Activated CD4-positive, alpha-beta T cell treated with anti-CD3 and anti-CD28 coated beads, Interleukin-2, amount 50 U/mL, for 1 hour (primary cell): ENCODE measurements around the gene CDCP2.
"Not testable (repeated sequence)": the region's sequence is repeated elsewhere in the genome, so short reads cannot be mapped to it uniquely, and the experiment has no call there.

ENCODE experiments used
- DNase-seq: peaks from one replicate; pipeline ENCODE4 v3.0.0-alpha.2; 2020

The CDCP2 gene

DNA sequence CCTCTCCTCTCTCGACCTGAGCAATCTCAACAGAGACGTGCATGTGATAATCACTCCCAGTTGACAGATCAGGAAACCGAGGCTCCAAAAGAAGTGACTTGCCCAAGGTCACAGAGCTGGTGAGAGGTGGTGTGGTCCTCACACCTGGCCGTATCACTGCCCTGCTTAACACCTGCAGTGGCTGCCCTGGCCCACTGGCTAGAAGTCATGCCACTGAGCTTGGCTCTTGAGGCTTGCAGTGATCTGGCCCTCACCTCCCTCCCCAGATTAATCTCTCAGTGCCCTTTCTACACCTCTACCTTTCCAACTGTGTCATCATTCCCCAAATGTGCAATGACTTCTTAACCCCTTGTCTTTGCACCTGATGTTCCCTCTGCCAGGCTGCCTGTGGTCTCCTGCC is 38.8 kb downstream of the CDCP2 start:
- DNase-seq = no peak

DNA sequence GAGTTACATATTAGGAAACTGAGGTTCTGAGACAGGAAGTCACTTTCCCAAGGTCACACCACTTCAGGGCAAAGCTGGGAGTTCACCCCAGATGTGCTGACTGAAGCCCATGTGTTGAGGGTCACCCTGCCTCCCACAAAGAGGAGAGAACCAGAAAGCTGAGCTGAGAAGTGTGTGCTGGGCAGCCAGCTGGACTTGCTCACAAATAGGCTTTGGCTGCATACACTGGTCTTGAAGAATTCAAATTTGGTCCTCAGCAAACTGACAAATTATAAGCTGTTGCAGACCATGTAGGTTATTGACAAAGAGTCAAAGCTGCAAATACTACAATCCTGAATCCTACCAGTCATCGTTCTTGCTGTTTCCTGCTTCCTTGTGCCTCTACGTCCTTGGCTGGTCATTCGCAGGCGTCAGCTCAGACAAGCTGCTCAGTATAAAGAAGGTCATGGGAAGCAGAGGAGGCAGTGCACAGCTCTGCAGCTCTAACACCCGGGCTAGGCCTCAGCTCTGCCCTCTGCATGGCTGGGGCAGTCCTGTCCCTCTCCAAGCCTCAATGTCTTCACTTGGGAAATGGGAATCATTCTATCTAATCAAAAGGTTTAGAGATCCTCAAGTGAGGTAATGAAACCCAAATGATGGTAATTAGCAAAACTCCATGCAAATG is 40.0 kb downstream of the CDCP2 start:
- no peak for DNase-seq

GRCh38 chr1:54112027-54112426 is 40.8 kb downstream of the CDCP2 start:
- no peak for DNase-seq

DNA sequence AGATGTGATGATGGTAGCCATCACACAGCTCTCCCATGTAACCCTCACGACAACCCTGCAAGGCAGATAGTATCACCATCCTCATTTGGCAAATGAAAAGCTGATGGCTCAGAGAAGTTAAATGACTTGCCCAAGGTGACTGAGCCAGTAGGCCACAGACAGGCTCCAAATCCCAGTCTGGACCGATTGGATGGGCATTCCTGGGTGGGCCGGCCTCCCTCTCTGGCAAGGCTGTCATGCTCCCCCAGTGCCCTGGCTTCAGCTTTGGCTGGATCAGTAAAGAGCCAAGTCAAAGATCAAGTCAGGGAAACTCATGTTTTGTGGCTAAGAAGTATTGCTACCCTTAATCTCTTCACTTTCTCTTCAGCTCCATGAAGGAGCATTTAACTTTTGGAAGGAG is 41.2 kb downstream of the CDCP2 start:
- no peak for DNase-seq

GRCh38 chr1:54110996-54111395 is 41.8 kb downstream of the CDCP2 start:
- DNase-seq = no peak

DNA sequence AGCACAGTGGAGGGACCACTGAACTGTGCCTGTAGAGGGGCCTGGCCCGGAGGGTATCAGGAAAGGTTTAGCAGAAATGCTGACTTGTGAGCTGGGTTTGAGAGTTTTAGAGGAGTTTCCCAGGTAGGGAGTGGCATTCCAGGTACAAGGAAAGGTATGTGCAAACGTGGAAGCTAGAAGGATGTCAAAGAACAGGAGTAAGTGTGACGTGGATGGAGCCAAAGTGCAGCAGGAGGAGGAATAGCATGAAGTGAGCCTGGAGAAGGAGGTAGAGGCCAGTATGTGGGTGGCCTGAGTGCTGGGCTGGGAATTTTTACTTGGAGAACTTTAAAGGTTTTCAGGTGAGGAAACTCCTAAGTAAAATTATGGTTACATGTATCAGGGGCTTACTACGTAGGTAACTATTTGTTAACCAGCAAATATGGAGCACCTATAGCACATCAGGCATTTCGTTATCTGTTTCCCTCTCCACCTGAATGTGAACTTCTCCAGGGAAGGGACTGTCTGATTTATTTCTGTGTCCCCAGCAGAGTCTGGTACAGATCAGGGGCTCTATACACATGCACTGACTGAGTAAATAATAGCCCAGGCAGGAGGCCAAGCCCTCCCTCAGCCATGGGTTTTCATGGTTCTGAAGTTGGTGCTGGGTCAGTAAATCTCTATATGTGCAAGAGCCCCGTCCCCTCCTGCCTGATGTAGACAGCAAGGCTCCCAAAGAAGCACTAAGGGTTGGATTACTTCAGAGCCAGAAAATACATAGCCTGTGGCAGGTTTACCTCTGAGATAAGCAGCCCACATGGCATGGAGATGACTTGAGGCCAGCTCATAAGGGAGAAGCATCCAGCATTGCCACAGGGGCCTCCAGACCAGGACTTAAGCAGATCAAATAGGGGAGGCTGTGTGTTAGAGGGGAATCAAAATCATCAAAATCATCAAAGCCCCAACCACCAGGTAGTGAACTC is 43.4 kb downstream of the CDCP2 start:
- no peak for DNase-seq

DNA sequence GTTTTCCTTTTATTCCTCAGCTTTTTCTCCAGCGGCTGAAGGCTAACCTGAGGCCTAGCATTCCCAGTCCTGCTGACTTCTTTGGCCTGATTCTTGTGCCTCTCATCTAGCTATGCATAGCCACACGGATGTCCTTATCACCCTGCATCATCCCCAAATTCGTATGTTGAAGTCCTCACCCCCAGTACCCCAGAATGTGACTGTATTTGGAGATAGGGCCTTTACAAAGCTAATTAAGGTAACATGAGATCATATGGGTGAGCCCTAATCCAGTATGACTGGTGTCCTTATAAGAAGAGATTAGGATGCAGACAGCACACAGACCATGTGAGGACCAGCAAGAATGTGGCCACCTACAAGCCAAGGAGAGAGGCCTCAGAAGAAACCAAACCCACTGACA is 44.6 kb downstream of the CDCP2 start:
- no peak for DNase-seq

DNA sequence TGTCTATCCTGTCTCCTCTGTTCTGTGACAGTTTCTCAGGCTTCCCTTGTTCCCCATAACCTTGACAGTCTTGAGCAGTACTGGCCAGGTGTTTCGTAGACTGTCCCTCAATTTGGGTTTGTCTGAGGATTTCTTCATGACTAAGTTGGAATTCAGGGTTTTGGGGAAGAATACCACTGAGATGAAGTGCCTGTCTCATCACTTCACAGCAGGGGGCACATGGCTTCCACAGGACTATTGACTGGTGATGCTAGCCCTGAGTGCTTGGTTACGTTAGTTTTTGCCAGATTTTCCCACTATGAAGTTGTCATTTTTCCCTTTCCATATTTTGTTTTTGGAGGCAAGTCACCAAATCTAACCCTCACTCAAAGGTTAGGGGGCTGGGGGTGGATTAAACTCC is 45.7 kb downstream of the CDCP2 start:
- DNase-seq = no peak

GRCh38 chr1:54105736-54106269 is 47.0 kb downstream of the CDCP2 start:
- no peak for DNase-seq

DNA sequence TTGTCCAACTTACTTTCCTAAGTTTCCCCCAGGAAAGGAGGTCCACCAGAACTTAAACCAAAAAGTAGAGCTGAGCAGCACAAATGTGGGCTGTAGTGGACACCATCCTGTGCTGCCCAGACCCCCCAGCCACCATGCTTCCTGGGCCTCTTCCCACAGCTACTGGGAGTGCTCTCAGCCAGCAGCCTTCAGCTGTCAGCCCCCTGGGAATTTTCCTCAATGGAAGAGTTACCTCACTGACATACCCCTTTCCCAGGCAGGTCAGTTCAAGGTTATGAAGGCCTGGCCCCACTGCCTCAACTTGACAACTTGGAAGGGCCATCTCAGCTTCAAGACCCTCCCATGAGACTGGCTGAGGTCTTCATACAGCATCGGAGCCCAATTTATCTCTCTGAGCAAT is 47.7 kb downstream of the CDCP2 start:
- DNase-seq = no peak

- DNase-seq = not testable (repeated sequence)
Observed at GRCh38 chr1:54104613-54105012, 48.2 kb downstream of the CDCP2 start.

GRCh38 chr1:54103414-54103813 is 49.4 kb downstream of the CDCP2 start:
- DNase-seq = no peak

DNA sequence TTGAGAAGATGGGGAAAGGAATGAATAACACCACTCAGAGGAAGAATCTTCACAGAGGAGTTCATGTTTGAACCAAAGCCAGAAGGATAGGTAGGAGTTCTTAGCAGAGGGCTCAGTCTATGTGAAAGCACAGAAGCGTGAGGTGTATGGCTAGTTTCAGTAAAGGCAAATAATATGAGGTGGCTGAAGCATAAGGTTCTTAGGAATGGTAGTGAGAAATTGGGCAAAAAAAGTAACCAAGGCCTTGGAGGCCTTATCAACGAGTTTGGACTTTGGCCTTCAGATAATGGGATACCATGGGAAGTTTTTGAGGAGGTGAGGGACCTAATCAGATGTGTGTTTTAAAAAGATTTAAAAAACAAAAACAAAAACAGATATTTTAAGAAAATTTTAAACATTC is 52.3 kb downstream of the CDCP2 start:
- no peak for DNase-seq

DNA sequence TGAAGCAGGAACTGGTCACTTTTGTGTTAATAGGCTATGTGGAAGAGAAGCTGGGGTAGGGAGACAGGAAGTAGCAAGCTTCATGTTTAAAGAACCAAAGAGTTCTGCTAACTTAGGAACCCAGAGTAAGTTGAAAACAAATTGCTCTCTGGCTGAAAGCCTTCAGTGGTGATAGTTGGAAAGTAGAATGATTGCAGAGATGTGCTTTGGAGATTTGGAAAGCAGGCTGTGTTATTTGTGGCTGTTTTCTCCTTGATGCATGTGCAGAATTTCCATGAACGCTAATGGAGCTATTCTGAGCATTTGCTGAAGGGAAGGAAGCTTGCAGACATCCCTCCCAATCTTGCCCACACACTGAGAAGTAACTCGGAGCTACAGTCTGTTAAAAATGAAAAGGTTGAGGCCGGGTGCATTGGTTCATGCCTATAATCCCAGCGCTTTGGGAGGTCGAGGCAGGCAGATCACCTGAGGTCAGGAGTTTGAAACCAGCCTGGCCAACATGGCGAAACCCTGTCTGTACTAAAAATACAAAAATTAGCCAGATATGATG is 53.7 kb downstream of the CDCP2 start:
- no peak for DNase-seq

- no peak for DNase-seq
Observed at GRCh38 chr1:54096877-54097240, 55.9 kb downstream of the CDCP2 start.

- no peak for DNase-seq
Observed at GRCh38 chr1:54096227-54096876, 56.4 kb downstream of the CDCP2 start.

DNA sequence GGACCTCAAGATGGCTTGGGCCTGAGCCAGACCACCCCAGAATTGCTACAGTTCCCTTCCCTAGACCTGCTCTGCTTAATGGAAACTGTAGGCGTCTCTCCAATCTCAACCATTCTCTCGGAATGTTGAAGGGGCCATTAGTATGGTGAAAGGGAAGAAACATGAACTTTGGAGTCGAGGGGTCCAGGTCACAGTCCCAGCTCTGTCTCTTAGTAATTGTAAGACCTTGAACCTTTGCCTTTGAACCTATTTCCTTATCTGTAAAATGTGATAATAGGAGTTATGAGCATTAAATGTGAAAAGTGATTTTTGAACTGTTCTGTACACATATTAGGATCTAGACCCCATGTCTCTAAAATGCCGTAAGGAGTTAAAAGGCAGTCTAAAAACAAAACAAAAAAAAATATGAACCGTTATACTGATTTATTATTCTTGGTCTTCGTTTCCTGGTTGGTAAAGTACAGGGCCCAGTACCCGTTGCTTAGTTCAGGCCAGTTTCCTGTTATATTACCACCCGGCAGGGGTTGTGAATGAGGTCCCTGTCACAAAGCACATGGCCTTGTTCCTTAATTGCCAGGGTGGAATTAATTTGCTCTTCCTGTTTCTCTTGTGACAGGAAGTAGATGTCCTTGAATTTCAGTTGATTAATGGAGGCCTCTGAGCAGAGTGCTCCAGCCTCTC is 57.1 kb downstream of the CDCP2 start:
- DNase-seq = no peak

DNA sequence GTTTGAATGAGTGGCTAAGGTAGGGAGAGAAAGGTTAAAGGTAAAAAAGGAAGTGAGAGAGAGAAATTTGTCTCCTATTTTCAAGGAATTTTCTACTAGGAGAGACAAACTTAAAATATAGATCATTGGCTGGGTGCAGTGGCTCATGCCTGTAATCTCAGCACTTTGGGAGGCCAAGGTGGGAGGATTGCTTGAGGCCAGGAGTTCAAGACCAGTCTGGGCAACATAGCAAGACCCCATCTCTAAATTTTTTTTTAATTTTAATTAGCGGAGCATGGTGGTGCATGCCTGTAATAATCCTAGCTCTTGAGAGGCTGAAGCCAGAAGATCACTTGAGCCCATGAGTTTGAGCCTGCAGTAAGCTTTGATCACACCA is 58.1 kb downstream of the CDCP2 start:
- DNase-seq = not testable (repeated sequence)

DNA sequence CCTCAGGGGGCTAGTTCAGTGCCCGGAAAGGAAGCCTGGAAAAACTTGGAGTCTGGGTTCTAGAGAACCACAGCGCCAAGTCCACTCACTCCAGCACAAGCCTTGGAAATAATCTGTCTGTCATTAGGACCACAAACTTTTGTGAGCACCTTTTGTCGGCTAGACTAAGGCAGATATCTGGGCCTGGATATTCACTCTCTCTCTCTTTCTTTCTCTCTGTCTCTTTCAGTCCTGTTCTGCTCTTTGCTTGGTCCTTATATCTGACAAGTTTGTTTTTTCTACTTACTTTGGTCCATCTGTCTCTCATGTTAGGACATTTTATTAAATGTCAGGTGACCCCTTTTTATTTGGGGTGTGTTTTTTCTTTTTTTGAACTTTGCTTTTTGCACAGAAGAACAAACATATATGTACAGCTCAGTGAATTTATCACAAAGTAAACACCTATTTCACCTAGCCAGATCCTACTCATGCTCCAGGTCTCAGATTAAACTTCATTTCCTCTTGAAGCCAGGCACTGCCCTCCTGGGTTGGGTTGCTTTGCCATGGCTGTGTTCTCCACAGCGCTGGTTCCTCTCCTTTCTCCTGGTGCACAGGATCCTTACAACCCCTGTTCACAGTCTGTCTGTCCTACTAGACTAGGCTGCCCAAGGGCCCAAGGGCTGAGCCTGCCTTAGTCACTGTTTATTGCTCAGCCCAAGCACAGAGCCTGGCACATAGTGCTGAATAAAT is 58.6 kb downstream of the CDCP2 start:
- no peak for DNase-seq

- DNase-seq = no peak
Observed at GRCh38 chr1:54091666-54092065, 61.1 kb downstream of the CDCP2 start.

GRCh38 chr1:54088385-54088784 is 64.4 kb downstream of the CDCP2 start:
- DNase-seq = no peak

DNA sequence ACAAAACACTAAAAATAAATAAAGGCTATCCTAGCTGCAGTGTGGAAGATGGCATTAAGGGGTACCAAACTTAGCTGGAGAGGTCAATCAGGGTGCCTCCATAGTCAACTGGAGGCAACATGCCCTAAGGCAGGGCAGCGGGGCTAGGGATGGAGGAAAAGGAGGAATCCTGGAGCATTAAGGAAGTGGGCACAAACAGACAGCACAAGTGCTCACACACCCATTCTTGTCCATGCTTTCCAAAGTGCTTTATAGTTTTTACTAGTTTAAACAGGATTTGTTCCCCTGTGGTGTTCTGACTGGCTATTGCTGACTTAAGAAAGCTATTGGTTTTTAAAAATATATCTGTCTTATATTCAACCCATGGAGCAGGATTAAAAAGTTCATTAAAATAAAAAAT is 66.0 kb downstream of the CDCP2 start:
- DNase-seq = no peak
